ENCODE data around the gene WDR74. TPM values are rescaled to one million over a fixed set of nuclear protein-coding genes. Genes with fewer than 3 reads are reported as not detected.
"Not testable (repeated sequence)": the region's sequence is repeated elsewhere in the genome, so short reads cannot be mapped to it uniquely, and the experiment has no call there.

WDR74 gene
- total RNA-seq, 1 donor from 2014 or later, result 53.5 TPM

- H3K4me1 Mint-ChIP-seq (ENCODE audit: low read depth, unreplicated experiment), result peaks cover 5% of the 10 kb centered on the region
- DNase-seq (ENCODE audit: low read depth), result no peak
- H3K27ac Mint-ChIP-seq (ENCODE audit: unreplicated experiment), result no peak overlapping the region
Measured at GRCh38 chr11:62846177-62846576, 6.8 kb upstream of the WDR74 start.

GRCh38 chr11:62844154-62844553, 4.8 kb upstream of the WDR74 start:
- FAIRE-seq, result no peak
- Mint-ChIP-seq H3K4me1 (ENCODE audit: low read depth, unreplicated experiment) (peaks cover 5% of the 10 kb centered on the region), H3K4me3 (ENCODE audit: unreplicated experiment) (no peak overlapping the region), H3K27ac (ENCODE audit: unreplicated experiment) (no peak overlapping the region), H3K9me3 (ENCODE audit: unreplicated experiment) (no peaks in the 10 kb centered on the region), H3K27me3 (ENCODE audit: low read depth, unreplicated experiment) (no peaks in the 10 kb centered on the region), H3K36me3 (ENCODE audit: low read depth, unreplicated experiment) (no peaks in the 10 kb centered on the region)
- peaks cover 11% of the 10 kb centered on the region for H3K4me1 ChIP-seq (ENCODE audit: insufficient read depth, low read length)
- TF ChIP-seq EZH2 (IDR thresholded peaks at IDR 0.05; ENCODE audit: insufficient read depth, low read length), result no peak
- TF ChIP-seq CTCF (IDR thresholded peaks at IDR 0.05; ENCODE audit: insufficient read depth, low read depth, low read length), result no peak
- H3K9ac ChIP-seq (ENCODE audit: low read length), result no peak overlapping the region
- no peaks in the 10 kb centered on the region for H3K27me3 ChIP-seq (ENCODE audit: insufficient read depth, low read length)
- no peak overlapping the region for H2AFZ ChIP-seq (ENCODE audit: low read depth, low read length)
- H3K9me3 ChIP-seq (ENCODE audit: insufficient read depth, low read depth, low read length), result no peaks in the 10 kb centered on the region
- H4K20me1 ChIP-seq (ENCODE audit: insufficient read depth, low read length), result no peaks in the 10 kb centered on the region
- no peaks in the 10 kb centered on the region for H3K36me3 ChIP-seq (ENCODE audit: insufficient read depth, low read length)
- H3K4me2 ChIP-seq (ENCODE audit: low read length), result no peak overlapping the region
- DNase-seq (ENCODE audit: low read depth), result no peak
- peaks cover 3% of the 10 kb centered on the region for H3K79me2 ChIP-seq (ENCODE audit: insufficient read depth, low read length)
- H3K4me3 ChIP-seq (ENCODE audit: insufficient read depth, low read depth, low read length), result no peak overlapping the region
- no peak overlapping the region for H3K27ac ChIP-seq (ENCODE audit: low read depth, low read length)

More at GRCh38 chr11:62846177-62846576, 6.8 kb upstream of the WDR74 start:
- Mint-ChIP-seq H3K4me3 (ENCODE audit: unreplicated experiment) (no peak overlapping the region), H3K36me3 (ENCODE audit: low read depth, unreplicated experiment) (no peaks in the 10 kb centered on the region), H3K27me3 (ENCODE audit: low read depth, unreplicated experiment) (no peaks in the 10 kb centered on the region), H3K9me3 (ENCODE audit: unreplicated experiment) (no peaks in the 10 kb centered on the region)
- H3K9me3 ChIP-seq (ENCODE audit: insufficient read depth, low read depth, low read length), result no peaks in the 10 kb centered on the region
- TF ChIP-seq EZH2 (IDR thresholded peaks at IDR 0.05; ENCODE audit: insufficient read depth, low read length), result no peak
- no peak for TF ChIP-seq CTCF (IDR thresholded peaks at IDR 0.05; ENCODE audit: insufficient read depth, low read depth, low read length)
- H3K4me3 ChIP-seq (ENCODE audit: insufficient read depth, low read depth, low read length), result no peak overlapping the region
- no peak overlapping the region for H3K27ac ChIP-seq (ENCODE audit: low read depth, low read length)
- H3K4me2 ChIP-seq (ENCODE audit: low read length), result no peak overlapping the region
- H3K27me3 ChIP-seq (ENCODE audit: insufficient read depth, low read length), result no peaks in the 10 kb centered on the region
- H3K36me3 ChIP-seq (ENCODE audit: insufficient read depth, low read length), result no peaks in the 10 kb centered on the region
- no peak for FAIRE-seq
- H3K4me1 ChIP-seq (ENCODE audit: insufficient read depth, low read length), result peaks cover 11% of the 10 kb centered on the region
- no peak overlapping the region for H3K9ac ChIP-seq (ENCODE audit: low read length)
- no peak overlapping the region for H2AFZ ChIP-seq (ENCODE audit: low read depth, low read length)
- no peaks in the 10 kb centered on the region for H3K79me2 ChIP-seq (ENCODE audit: insufficient read depth, low read length)
- H4K20me1 ChIP-seq (ENCODE audit: insufficient read depth, low read length), result peaks cover under 1% of the 10 kb centered on the region

GRCh38 chr11:62843466-62843865, 4.1 kb upstream of the WDR74 start:
- DNase-seq (ENCODE audit: low read depth), result no peak
- Histone ChIP-seq H3K4me1 (ENCODE audit: insufficient read depth, low read length) (peaks cover 15% of the 10 kb centered on the region), H3K9ac (ENCODE audit: low read length) (no peak overlapping the region), H4K20me1 (ENCODE audit: insufficient read depth, low read length) (no peaks in the 10 kb centered on the region), H3K27me3 (ENCODE audit: insufficient read depth, low read length) (no peaks in the 10 kb centered on the region), H2AFZ (ENCODE audit: low read depth, low read length) (no peak overlapping the region), H3K4me3 (ENCODE audit: insufficient read depth, low read depth, low read length) (no peak overlapping the region), H3K27ac (ENCODE audit: low read depth, low read length) (no peak overlapping the region), H3K36me3 (ENCODE audit: insufficient read depth, low read length) (no peaks in the 10 kb centered on the region), H3K79me2 (ENCODE audit: insufficient read depth, low read length) (peaks cover 10% of the 10 kb centered on the region), H3K9me3 (ENCODE audit: insufficient read depth, low read depth, low read length) (no peaks in the 10 kb centered on the region), H3K4me2 (ENCODE audit: low read length) (no peak overlapping the region)
- H3K27me3 Mint-ChIP-seq (ENCODE audit: low read depth, unreplicated experiment), result no peaks in the 10 kb centered on the region
- no peak for TF ChIP-seq CTCF (IDR thresholded peaks at IDR 0.05; ENCODE audit: insufficient read depth, low read depth, low read length)
- no peak for TF ChIP-seq EZH2 (IDR thresholded peaks at IDR 0.05; ENCODE audit: insufficient read depth, low read length)
- FAIRE-seq, result no peak
- H3K27ac Mint-ChIP-seq (ENCODE audit: unreplicated experiment), result no peak overlapping the region
- H3K36me3 Mint-ChIP-seq (ENCODE audit: low read depth, unreplicated experiment), result no peaks in the 10 kb centered on the region
- H3K4me3 Mint-ChIP-seq (ENCODE audit: unreplicated experiment), result peak overlapping the region; percentile 1
- no peaks in the 10 kb centered on the region for H3K9me3 Mint-ChIP-seq (ENCODE audit: unreplicated experiment)
- H3K4me1 Mint-ChIP-seq (ENCODE audit: low read depth, unreplicated experiment), result peaks cover 8% of the 10 kb centered on the region

GRCh38 chr11:62842891-62843290, 3.5 kb upstream of the WDR74 start:
- FAIRE-seq; H3K4me3 Mint-ChIP-seq (ENCODE audit: unreplicated experiment); H3K9me3 ChIP-seq (ENCODE audit: insufficient read depth, low read depth, low read length); DNase-seq (ENCODE audit: low read depth); H3K27ac Mint-ChIP-seq (ENCODE audit: unreplicated experiment); H3K27me3 Mint-ChIP-seq (ENCODE audit: low read depth, unreplicated experiment); H3K27me3 ChIP-seq (ENCODE audit: insufficient read depth, low read length); H3K4me3 ChIP-seq (ENCODE audit: insufficient read depth, low read depth, low read length); H3K4me1 Mint-ChIP-seq (ENCODE audit: low read depth, unreplicated experiment); H3K9me3 Mint-ChIP-seq (ENCODE audit: unreplicated experiment); H3K27ac ChIP-seq (ENCODE audit: low read depth, low read length); H3K36me3 Mint-ChIP-seq (ENCODE audit: low read depth, unreplicated experiment); H3K36me3 ChIP-seq (ENCODE audit: insufficient read depth, low read length); H4K20me1 ChIP-seq (ENCODE audit: insufficient read depth, low read length): not testable (repeated sequence)
- Histone ChIP-seq H3K79me2 (ENCODE audit: insufficient read depth, low read length) (peaks cover 16% of the 10 kb centered on the region), H2AFZ (ENCODE audit: low read depth, low read length) (peak overlapping the region; percentile 96), H3K9ac (ENCODE audit: low read length) (peak overlapping the region; percentile 88), H3K4me2 (ENCODE audit: low read length) (peak overlapping the region; percentile 86), H3K4me1 (ENCODE audit: insufficient read depth, low read length) (peaks cover 15% of the 10 kb centered on the region)

Data from astrocyte (in vitro differentiated cells and primary cell).